AG09319 (cell line): Measurements from ENCODE around the gene MOB3C.

Source experiments
- DNase-seq: peaks from one replicate; pipeline ENCODE4 v3.0.0-alpha.2; 2010; ENCODE audit warnings: low read depth; ENCODE audit errors: extremely low read depth
- CTCF ChIP-seq: IDR thresholded peaks from 2 replicates; pipeline ENCODE4 v1.5.1; 2011; ENCODE audit warnings: low read depth, mild to moderate bottlenecking, inconsistent platforms, low read length, moderate library complexity

The MOB3C gene

GRCh38 chr1:46571691-46572225, 44.9 kb downstream of the MOB3C start:
- TF ChIP-seq CTCF = no peak
- no peak for DNase-seq

- no peak for TF ChIP-seq CTCF
- DNase-seq = no peak
Measured at GRCh38 chr1:46569884-46570725, 46.5 kb downstream of the MOB3C start.

- TF ChIP-seq CTCF = no peak
- DNase-seq = no peak
Measured at GRCh38 chr1:46569116-46569515, 47.5 kb downstream of the MOB3C start.

GRCh38 chr1:46568461-46568891, 48.1 kb downstream of the MOB3C start:
- no peak for TF ChIP-seq CTCF
- no peak for DNase-seq

GRCh38 chr1:46563341-46563740, 53.3 kb downstream of the MOB3C start:
- no peak for TF ChIP-seq CTCF

GRCh38 chr1:46562498-46562897, 54.1 kb downstream of the MOB3C start:
- no peak for TF ChIP-seq CTCF
- no peak for DNase-seq

More at GRCh38 chr1:46563341-46563740, 53.3 kb downstream of the MOB3C start:
- no peak for DNase-seq

GRCh38 chr1:46558966-46559365, 57.6 kb downstream of the MOB3C start:
- TF ChIP-seq CTCF = no peak
- no peak for DNase-seq
